ENCODE measurements around the gene KATNB1. TPM values are rescaled to one million over a fixed set of nuclear protein-coding genes. Genes with fewer than 3 reads are reported as not detected.

Gene KATNB1
- total RNA-seq, 2 donors from 2014 or later = 9.0 to 16.2 TPM

GRCh38 chr16:57765160-57765728 lies 29.7 kb downstream of the KATNB1 start:
- Histone ChIP-seq H3K4me3 (no peak overlapping the region), H3K4me1 (ENCODE audit: control insufficient read depth in 1 of 2, low read depth in 2 of 2) (peaks cover 0 to 4% of the 10 kb centered on the region in 2 donors), H3K36me3 (peaks cover 27% of the 10 kb centered on the region), H3K27me3 (replicated peaks; ENCODE audit: insufficient read depth) (no peaks in the 10 kb centered on the region), H3K27ac (no peak overlapping the region), H3K9me3 (no peaks in the 10 kb centered on the region)
- ATAC-seq (ENCODE audit: insufficient number of reproducible peaks, low FRiP score, low read depth) (no peak), DNase-seq (ENCODE audit: low spot score) (no peak)
- no peak for TF ChIP-seq CTCF (IDR thresholded peaks at IDR 0.05)

GRCh38 chr16:57766714-57767348 lies 31.3 kb downstream of the KATNB1 start:
- no peaks in the 10 kb centered on the region for H3K27me3 ChIP-seq (replicated peaks; ENCODE audit: insufficient read depth)
- H3K9me3 ChIP-seq = no peaks in the 10 kb centered on the region
- H3K36me3 ChIP-seq = peaks cover 35% of the 10 kb centered on the region
- H3K4me3 ChIP-seq = no peak overlapping the region
- DNase-seq (ENCODE audit: low spot score) = no peak
- no peak for TF ChIP-seq CTCF (IDR thresholded peaks at IDR 0.05)
- no peak overlapping the region for H3K27ac ChIP-seq
- no peak for ATAC-seq (ENCODE audit: insufficient number of reproducible peaks, low FRiP score, low read depth)
- H3K4me1 ChIP-seq (ENCODE audit: control insufficient read depth in 1 of 2, low read depth in 2 of 2) = peaks cover 0 to 4% of the 10 kb centered on the region in 2 donors

- no peak for ATAC-seq (ENCODE audit: insufficient number of reproducible peaks, low FRiP score, low read depth)
- peaks cover 32% of the 10 kb centered on the region for H3K36me3 ChIP-seq
Observed at GRCh38 chr16:57769541-57770145, 34.1 kb downstream of the KATNB1 start.

GRCh38 chr16:57770361-57770760 lies 34.8 kb downstream of the KATNB1 start:
- Histone ChIP-seq H3K27ac (no peak overlapping the region), H3K9me3 (no peaks in the 10 kb centered on the region), H3K36me3 (peaks cover 36% of the 10 kb centered on the region), H3K4me3 (no peak overlapping the region), H3K4me1 (ENCODE audit: control insufficient read depth in 1 of 2, low read depth in 2 of 2) (no peaks in the 10 kb centered on the region), H3K27me3 (replicated peaks; ENCODE audit: insufficient read depth) (no peaks in the 10 kb centered on the region)
- DNase-seq (ENCODE audit: low spot score) = no peak
- TF ChIP-seq CTCF (IDR thresholded peaks at IDR 0.05) = no peak
- ATAC-seq (ENCODE audit: insufficient number of reproducible peaks, low FRiP score, low read depth) = no peak

More at GRCh38 chr16:57769541-57770145, 34.1 kb downstream of the KATNB1 start:
- no peaks in the 10 kb centered on the region for H3K27me3 ChIP-seq (replicated peaks; ENCODE audit: insufficient read depth)
- no peak overlapping the region for H3K27ac ChIP-seq
- H3K4me3 ChIP-seq = no peak overlapping the region
- no peaks in the 10 kb centered on the region for H3K4me1 ChIP-seq (ENCODE audit: control insufficient read depth in 1 of 2, low read depth in 2 of 2)
- no peak for DNase-seq (ENCODE audit: low spot score)
- no peak for TF ChIP-seq CTCF (IDR thresholded peaks at IDR 0.05)
- H3K9me3 ChIP-seq = no peaks in the 10 kb centered on the region

DNA sequence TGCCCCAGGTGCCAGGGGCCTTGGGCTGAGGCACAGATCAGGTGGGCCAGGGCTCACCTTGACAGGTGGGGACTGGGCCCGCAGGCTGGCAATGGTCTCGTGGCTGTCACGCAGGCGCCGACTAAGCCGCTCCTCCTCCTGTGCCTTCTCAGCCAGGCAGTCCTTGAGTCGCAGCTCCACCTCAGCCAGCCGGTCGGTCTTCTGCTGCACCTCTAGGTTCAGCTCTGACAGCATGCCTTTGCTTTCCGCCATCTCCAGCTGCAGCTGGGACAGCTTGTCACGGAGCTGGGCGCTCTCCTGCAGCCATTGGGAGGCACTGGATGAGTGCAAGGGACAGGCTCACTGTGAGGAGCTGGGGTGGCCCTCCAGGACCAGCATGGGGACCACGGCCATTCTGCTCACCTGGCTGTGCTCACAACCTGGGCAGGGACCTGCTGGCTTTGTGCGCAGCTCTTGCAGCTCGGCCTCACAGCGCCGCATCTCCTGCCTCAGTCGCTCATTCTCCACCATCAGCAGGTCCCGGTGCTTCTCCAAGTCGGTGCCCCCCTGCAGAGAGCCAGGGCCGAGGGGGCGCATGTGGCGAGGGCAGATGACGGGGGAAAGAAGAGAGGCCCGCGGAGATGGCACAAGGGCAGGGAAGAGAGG lies 35.7 kb downstream of the KATNB1 start:
- no peaks in the 10 kb centered on the region for H3K27me3 ChIP-seq (replicated peaks; ENCODE audit: insufficient read depth)
- TF ChIP-seq CTCF (IDR thresholded peaks at IDR 0.05) = no peak
- DNase-seq (ENCODE audit: low spot score) (no peak), ATAC-seq (ENCODE audit: insufficient number of reproducible peaks, low FRiP score, low read depth) (no peak)
- peaks cover 36% of the 10 kb centered on the region for H3K36me3 ChIP-seq
- H3K4me3 ChIP-seq = no peak overlapping the region
- no peaks in the 10 kb centered on the region for H3K4me1 ChIP-seq (ENCODE audit: control insufficient read depth in 1 of 2, low read depth in 2 of 2)
- no peak overlapping the region for H3K27ac ChIP-seq
- no peaks in the 10 kb centered on the region for H3K9me3 ChIP-seq
